ENCODE results near the gene DRG2.

DRG2 gene

DNA sequence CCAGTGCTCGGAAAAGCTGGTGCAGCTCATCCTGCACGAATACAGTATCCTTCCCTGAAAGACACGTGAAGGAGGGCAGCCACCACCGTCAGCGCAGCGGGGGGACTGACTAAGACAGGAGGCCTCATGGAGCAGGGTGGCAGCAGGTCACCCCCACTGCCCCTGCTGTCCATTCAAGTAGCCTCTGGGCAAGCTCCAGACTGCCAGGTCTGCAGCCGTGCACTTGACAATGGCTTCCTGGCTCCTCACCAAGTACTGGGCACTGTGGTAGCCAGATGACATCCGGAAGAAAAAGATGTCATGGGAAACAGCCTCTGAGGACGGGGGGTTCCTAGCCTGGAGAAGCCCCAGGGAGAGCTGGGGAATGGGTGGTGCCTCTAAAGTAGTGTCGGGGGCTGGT lies 12.9 kb downstream of the DRG2 start:
- in situ Hi-C loops (cut with HindIII; ENCODE audit: low pct_ligation_motif_present, low sequenced_read_pairs) = no loop called here
- no peak overlapping the region for H3K27ac ChIP-seq
- TF ChIP-seq, protein P1, sequence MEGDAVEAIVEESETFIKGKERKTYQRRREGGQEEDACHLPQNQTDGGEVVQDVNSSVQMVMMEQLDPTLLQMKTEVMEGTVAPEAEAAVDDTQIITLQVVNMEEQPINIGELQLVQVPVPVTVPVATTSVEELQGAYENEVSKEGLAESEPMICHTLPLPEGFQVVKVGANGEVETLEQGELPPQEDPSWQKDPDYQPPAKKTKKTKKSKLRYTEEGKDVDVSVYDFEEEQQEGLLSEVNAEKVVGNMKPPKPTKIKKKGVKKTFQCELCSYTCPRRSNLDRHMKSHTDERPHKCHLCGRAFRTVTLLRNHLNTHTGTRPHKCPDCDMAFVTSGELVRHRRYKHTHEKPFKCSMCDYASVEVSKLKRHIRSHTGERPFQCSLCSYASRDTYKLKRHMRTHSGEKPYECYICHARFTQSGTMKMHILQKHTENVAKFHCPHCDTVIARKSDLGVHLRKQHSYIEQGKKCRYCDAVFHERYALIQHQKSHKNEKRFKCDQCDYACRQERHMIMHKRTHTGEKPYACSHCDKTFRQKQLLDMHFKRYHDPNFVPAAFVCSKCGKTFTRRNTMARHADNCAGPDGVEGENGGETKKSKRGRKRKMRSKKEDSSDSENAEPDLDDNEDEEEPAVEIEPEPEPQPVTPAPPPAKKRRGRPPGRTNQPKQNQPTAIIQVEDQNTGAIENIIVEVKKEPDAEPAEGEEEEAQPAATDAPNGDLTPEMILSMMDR (IDR thresholded peaks at IDR 0.05; ENCODE audit: low read depth, low read length, missing control alignments) = no peak
- H3K27me3 ChIP-seq (replicated peaks) = no peaks in the 10 kb centered on the region
- no peak for DNase-seq
- H3K4me3 ChIP-seq (ENCODE audit: low read depth, low read length) = no peak overlapping the region
- peaks cover 45% of the 10 kb centered on the region for H3K36me3 ChIP-seq (replicated peaks)

- Histone ChIP-seq H3K27me3 (replicated peaks) (no peaks in the 10 kb centered on the region), H3K27ac (no peak overlapping the region), H3K36me3 (replicated peaks) (peaks cover 40% of the 10 kb centered on the region), H3K4me3 (ENCODE audit: low read depth, low read length) (no peak overlapping the region)
- TF ChIP-seq, protein P1 (IDR thresholded peaks at IDR 0.05; ENCODE audit: low read depth, low read length, missing control alignments) = no peak
- no peak for DNase-seq
- in situ Hi-C loops (cut with HindIII; ENCODE audit: low pct_ligation_motif_present, low sequenced_read_pairs) = no loop called here
Measured at GRCh38 chr17:18101828-18102227, 14.1 kb downstream of the DRG2 start.

- in situ Hi-C loops (cut with HindIII; ENCODE audit: low pct_ligation_motif_present, low sequenced_read_pairs) = no loop called here
- Histone ChIP-seq H3K27me3 (replicated peaks) (no peaks in the 10 kb centered on the region), H3K27ac (no peak overlapping the region), H3K4me3 (ENCODE audit: low read depth, low read length) (no peak overlapping the region), H3K36me3 (replicated peaks) (peaks cover 40% of the 10 kb centered on the region)
- TF ChIP-seq, protein P1 (IDR thresholded peaks at IDR 0.05; ENCODE audit: low read depth, low read length, missing control alignments) = no peak
- DNase-seq = no peak
Measured at GRCh38 chr17:18102640-18103039, 14.9 kb downstream of the DRG2 start.

GRCh38 chr17:18105027-18105426 lies 17.3 kb downstream of the DRG2 start:
- no peak for DNase-seq
- in situ Hi-C loops (cut with HindIII; ENCODE audit: low pct_ligation_motif_present, low sequenced_read_pairs) = no loop called here
- no peaks in the 10 kb centered on the region for H3K27me3 ChIP-seq (replicated peaks)
- TF ChIP-seq, protein P1 (IDR thresholded peaks at IDR 0.05; ENCODE audit: low read depth, low read length, missing control alignments) = no peak
- no peak overlapping the region for H3K4me3 ChIP-seq (ENCODE audit: low read depth, low read length)
- H3K27ac ChIP-seq = no peak overlapping the region
- peaks cover 18% of the 10 kb centered on the region for H3K36me3 ChIP-seq (replicated peaks)

DNA sequence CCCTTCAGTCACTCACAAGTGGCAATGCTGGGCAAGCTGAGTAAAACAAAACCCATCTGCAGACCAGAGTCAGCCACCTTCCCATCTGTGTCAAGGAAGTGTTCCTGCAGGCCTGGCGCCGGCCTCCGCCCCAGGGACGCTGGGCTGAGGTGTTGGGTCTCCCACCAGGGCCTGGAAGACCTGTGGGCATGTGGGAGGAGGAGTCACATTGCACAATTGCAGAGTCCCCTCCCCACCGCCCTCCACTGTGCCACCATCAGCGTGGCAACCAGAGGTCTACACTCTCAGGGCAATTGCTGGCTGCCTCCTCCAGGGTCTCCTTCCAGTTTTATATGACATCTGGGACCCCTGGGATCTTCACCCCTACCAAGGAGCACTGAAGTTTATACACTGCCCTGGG lies 17.8 kb downstream of the DRG2 start:
- H3K27me3 ChIP-seq (replicated peaks) = no peaks in the 10 kb centered on the region
- in situ Hi-C loops (cut with HindIII; ENCODE audit: low pct_ligation_motif_present, low sequenced_read_pairs) = no loop called here
- H3K36me3 ChIP-seq (replicated peaks) = peaks cover 12% of the 10 kb centered on the region
- TF ChIP-seq, protein P1 (IDR thresholded peaks at IDR 0.05; ENCODE audit: low read depth, low read length, missing control alignments) = no peak
- H3K4me3 ChIP-seq (ENCODE audit: low read depth, low read length) = no peak overlapping the region
- no peak for DNase-seq
- no peak overlapping the region for H3K27ac ChIP-seq

DNA sequence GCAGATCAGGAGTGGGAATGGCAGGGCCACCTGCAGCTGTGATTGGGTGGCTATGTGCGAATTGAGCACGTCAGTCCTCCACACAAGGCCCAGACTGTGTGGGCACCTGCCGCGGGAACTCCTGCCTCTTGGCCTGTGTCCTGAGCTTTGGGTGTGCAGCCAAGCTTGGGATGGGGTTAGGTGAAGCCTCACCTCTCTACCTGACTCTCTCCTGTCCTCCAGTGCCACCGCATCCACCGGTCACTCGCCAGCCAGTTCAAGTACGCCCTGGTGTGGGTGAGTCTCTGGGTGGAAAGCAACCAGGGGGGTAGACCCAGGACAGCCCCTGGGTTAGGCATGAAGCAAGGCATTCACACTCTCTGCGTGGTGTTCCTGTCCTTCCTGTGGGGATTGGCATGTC lies 18.5 kb downstream of the DRG2 start:
- no peak overlapping the region for H3K4me3 ChIP-seq (ENCODE audit: low read depth, low read length)
- no peaks in the 10 kb centered on the region for H3K27me3 ChIP-seq (replicated peaks)
- in situ Hi-C loops (cut with HindIII; ENCODE audit: low pct_ligation_motif_present, low sequenced_read_pairs) = no loop called here
- no peak for DNase-seq
- H3K36me3 ChIP-seq (replicated peaks) = peaks cover 11% of the 10 kb centered on the region
- no peak overlapping the region for H3K27ac ChIP-seq
- TF ChIP-seq, protein P1 (IDR thresholded peaks at IDR 0.05; ENCODE audit: low read depth, low read length, missing control alignments) = no peak
